Astrocyte (in vitro differentiated cells and primary cell): ENCODE measurements around the gene MMP19.

ENCODE experiments used
- EZH2 ChIP-seq: IDR thresholded peaks from 2 replicates; pipeline ENCODE4 v1.6.1; 2012; ENCODE audit warnings: mild to moderate bottlenecking, low read length, inconsistent platforms; ENCODE audit not compliant: insufficient read depth
- TF ChIP-seq, protein P1 (sequence below): IDR thresholded peaks from 2 replicates; pipeline ENCODE4 v1.5.1; 2011; ENCODE audit warnings: low read depth, mild to moderate bottlenecking, inconsistent platforms, low read length, moderate library complexity; ENCODE audit not compliant: insufficient read depth

DNA sequence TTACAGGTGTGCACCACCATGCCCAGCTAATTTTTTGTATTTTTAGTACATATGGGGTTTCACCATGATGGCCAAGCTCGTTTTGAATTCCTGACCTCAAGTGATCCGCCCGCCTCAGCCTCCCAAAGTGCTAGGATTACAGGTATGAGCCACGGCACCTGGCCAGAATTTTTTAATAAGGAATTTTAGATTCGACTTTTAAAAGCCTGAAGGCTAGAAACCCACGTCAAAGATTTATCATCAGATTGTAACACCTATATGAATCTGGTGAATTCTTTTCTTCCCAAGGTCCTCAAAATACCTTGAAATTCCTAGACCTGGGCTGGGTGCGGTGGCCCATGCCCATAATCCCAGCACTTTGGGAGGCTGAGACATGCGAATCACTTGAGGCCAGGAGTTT is 18.7 kb upstream of the MMP19 start:
- TF ChIP-seq, protein P1, sequence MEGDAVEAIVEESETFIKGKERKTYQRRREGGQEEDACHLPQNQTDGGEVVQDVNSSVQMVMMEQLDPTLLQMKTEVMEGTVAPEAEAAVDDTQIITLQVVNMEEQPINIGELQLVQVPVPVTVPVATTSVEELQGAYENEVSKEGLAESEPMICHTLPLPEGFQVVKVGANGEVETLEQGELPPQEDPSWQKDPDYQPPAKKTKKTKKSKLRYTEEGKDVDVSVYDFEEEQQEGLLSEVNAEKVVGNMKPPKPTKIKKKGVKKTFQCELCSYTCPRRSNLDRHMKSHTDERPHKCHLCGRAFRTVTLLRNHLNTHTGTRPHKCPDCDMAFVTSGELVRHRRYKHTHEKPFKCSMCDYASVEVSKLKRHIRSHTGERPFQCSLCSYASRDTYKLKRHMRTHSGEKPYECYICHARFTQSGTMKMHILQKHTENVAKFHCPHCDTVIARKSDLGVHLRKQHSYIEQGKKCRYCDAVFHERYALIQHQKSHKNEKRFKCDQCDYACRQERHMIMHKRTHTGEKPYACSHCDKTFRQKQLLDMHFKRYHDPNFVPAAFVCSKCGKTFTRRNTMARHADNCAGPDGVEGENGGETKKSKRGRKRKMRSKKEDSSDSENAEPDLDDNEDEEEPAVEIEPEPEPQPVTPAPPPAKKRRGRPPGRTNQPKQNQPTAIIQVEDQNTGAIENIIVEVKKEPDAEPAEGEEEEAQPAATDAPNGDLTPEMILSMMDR: no peak
- TF ChIP-seq EZH2: no peak
